Endothelial cell of umbilical vein (primary cell): ENCODE data around the gene STH. TPM values are rescaled to one million over a fixed set of nuclear protein-coding genes. Genes with fewer than 3 reads are reported as not detected.

Experiments
- BruUV-seq: library from RNA; stranded (reverse); fragments of 400-500 nt; replicated peaks from 2 replicates; lab custom pipeline; 2021; lab: Mats Ljungman, UMichigan
- CTCF ChIA-PET: fragments of 300-600, 350-600 bp; sonication (Branson Sonifier 250); formaldehyde crosslinking; loops from one replicate; lab custom pipeline; 2021; ENCODE audit warnings: antibody characterized with exemption, inconsistent platforms; lab: Charles Lee
- POLR2A ChIA-PET: fragments of 300-600, 350-600 bp; sonication (Branson Sonifier 250); formaldehyde crosslinking; loops from one replicate; lab custom pipeline; 2021; ENCODE audit warnings: antibody characterized with exemption, inconsistent platforms; lab: Charles Lee
- DNase-seq: peaks from one replicate; pipeline ENCODE4 v3.0.0-alpha.2; 2011; ENCODE audit warnings: low read depth, low spot score
- FAIRE-seq: peaks from 2 replicates; lab custom pipeline; 2011; peaks lifted over from hg19 to GRCh38; lab: Jason Lieb, UNC
- H2AFZ ChIP-seq: 2 replicates; pipeline ENCODE4 v1.6.0; 2012; ENCODE audit warnings: low read depth, low read length, control low read depth, inconsistent platforms
- H3K27ac ChIP-seq: 2 replicates; pipeline ENCODE4 v1.5.1; 2011; ENCODE audit warnings: low read depth, mild to moderate bottlenecking, control low read depth, low read length, moderate library complexity; ENCODE audit not compliant: insufficient read depth
- H3K27me3 ChIP-seq, 2 experiments: 2 replicates each; pipeline versions ENCODE4 v1.6.0 to v1.6.1; 2011; ENCODE audit warnings: low read length in 2 of 2, mixed read lengths in 1 of 2; ENCODE audit not compliant: control insufficient read depth in 2 of 2, insufficient read depth in 2 of 2
- H3K36me3 ChIP-seq, 2 experiments: 2 replicates in 1 of 2; 3 replicates in 1 of 2; pipeline ENCODE4 v1.5.1; 2011; ENCODE audit warnings: low read length in 2 of 2, mild to moderate bottlenecking in 1 of 2, moderate library complexity in 1 of 2; ENCODE audit not compliant: control insufficient read depth in 2 of 2, insufficient read depth in 2 of 2; ENCODE audit errors: extremely low read depth in 1 of 2
- H3K4me1 ChIP-seq: 3 replicates; pipeline ENCODE4 v1.5.1; 2011; ENCODE audit warnings: mild to moderate bottlenecking, low read length; ENCODE audit not compliant: control insufficient read depth, insufficient read depth; ENCODE audit errors: extremely low read depth
- H3K4me2 ChIP-seq: 2 replicates; pipeline ENCODE4 v1.6.1; 2011; ENCODE audit warnings: low read length, control low read depth, mixed read lengths; ENCODE audit not compliant: insufficient read depth
- H3K4me3 ChIP-seq, 3 experiments: fragments of 200-600 bp in 1 of 3; sonication (generic), shearing (Covaris generic) in 1 of 3; replicated peaks in 1 of 3; 2 replicates each; pipeline ENCODE4 v1.5.1; 2011 to 2016; ENCODE audit warnings: control low read depth in 3 of 3, low read length in 3 of 3, mild to moderate bottlenecking in 2 of 3, inconsistent platforms in 1 of 3, low read depth in 1 of 3, moderate library complexity in 1 of 3; ENCODE audit not compliant: insufficient read depth in 1 of 3
- H3K79me2 ChIP-seq: 2 replicates; pipeline ENCODE4 v1.6.0; 2012; ENCODE audit warnings: low read length, inconsistent platforms; ENCODE audit not compliant: control insufficient read depth, insufficient read depth
- H3K9ac ChIP-seq: replicated peaks from 2 replicates; pipeline ENCODE3; 2011; ENCODE audit warnings: low read length, control low read depth; ENCODE audit not compliant: insufficient read depth; ENCODE audit errors: extremely low read depth
- H3K9me1 ChIP-seq: replicated peaks from 3 replicates; pipeline ENCODE4 v1.6.0; 2011; ENCODE audit warnings: mild to moderate bottlenecking, low read length; ENCODE audit not compliant: control insufficient read depth, insufficient read depth; ENCODE audit errors: extremely low read depth
- H3K9me3 ChIP-seq: replicated peaks from 2 replicates; pipeline ENCODE4 v1.5.1; 2012; ENCODE audit warnings: low read length, inconsistent platforms; ENCODE audit not compliant: control insufficient read depth, insufficient read depth
- H4K20me1 ChIP-seq: replicated peaks from 2 replicates; pipeline ENCODE3; 2011; ENCODE audit warnings: mild to moderate bottlenecking, low read length; ENCODE audit not compliant: control insufficient read depth, insufficient read depth; ENCODE audit errors: extremely low read depth
- CTCF ChIP-seq, 2 donors: IDR thresholded peaks; 1 replicate in 1 of 2; 2 replicates in 1 of 2; pipeline ENCODE4 v1.5.1; 2011; ENCODE audit warnings: low read length in 2 of 2, mild to moderate bottlenecking in 2 of 2, moderate library complexity in 2 of 2, control low read depth in 1 of 2, inconsistent platforms in 1 of 2, low read depth in 1 of 2; ENCODE audit not compliant: insufficient read depth in 1 of 2; ENCODE audit errors: extremely low read depth in 1 of 2
- EZH2 ChIP-seq: IDR thresholded peaks from 2 replicates; pipeline ENCODE4 v1.6.1; 2012; ENCODE audit warnings: borderline replicate concordance, low read depth, mild to moderate bottlenecking, moderate library complexity, low read length, inconsistent platforms; ENCODE audit not compliant: severe bottlenecking
- FOS ChIP-seq: IDR thresholded peaks from 2 replicates; pipeline ENCODE4 v1.6.1; 2011; ENCODE audit warnings: mild to moderate bottlenecking, low read length, moderate library complexity, borderline replicate concordance; ENCODE audit not compliant: insufficient read depth
- GATA2 ChIP-seq: IDR thresholded peaks from 2 replicates; pipeline ENCODE4 v1.7.0; 2011; ENCODE audit warnings: low read depth, mild to moderate bottlenecking, moderate library complexity, mixed read lengths, low read length; ENCODE audit not compliant: insufficient read length, insufficient read depth
- JUN ChIP-seq: IDR thresholded peaks from 2 replicates; pipeline ENCODE4 v1.6.1; 2011; ENCODE audit warnings: borderline replicate concordance, low read depth; ENCODE audit not compliant: insufficient read length, insufficient read depth
- MAX ChIP-seq: IDR thresholded peaks from 2 replicates; pipeline ENCODE4 v1.6.1; 2011; ENCODE audit not compliant: insufficient read depth, insufficient read length
- MYC ChIP-seq: IDR thresholded peaks from one replicate; pipeline ENCODE4 v1.6.1; 2011; ENCODE audit warnings: mild to moderate bottlenecking, low read depth, low read length
- POLR2A ChIP-seq: IDR thresholded peaks from 2 replicates; pipeline ENCODE4 v1.6.1; 2012; ENCODE audit warnings: low read depth, mild to moderate bottlenecking, control low read depth, low read length
- POLR2AphosphoS5 ChIP-seq: IDR thresholded peaks from 2 replicates; pipeline ENCODE4 v1.6.1; 2012; ENCODE audit warnings: low read depth, mild to moderate bottlenecking, control low read depth, low read length, moderate library complexity; ENCODE audit not compliant: insufficient read depth
- dilution Hi-C: fragments of 300-500 bp; cut with MboI; formaldehyde crosslinking; loops from one replicate; pipeline ENCODE4 v1.15.0; 2019; ENCODE audit warnings: low sequenced_read_pairs; ENCODE audit not compliant: extremely low pct_ligation_motif_present
- intact Hi-C: fragments of 100-400 bp; cut with micrococcal nuclease; formaldehyde crosslinking; loops from one replicate; pipeline ENCODE4 v1.10.0; 2022
- polyA plus RNA-seq, 4 experiments: library from polyadenylated mRNA; depleted of rRNA in 3 of 4; stranded (reverse) in 3 of 4; unstranded in 1 of 4; fragments of >200 nt; gene quantifications; 2 replicates each; pipeline versions ENCODE4 v1.2.1 to v1.2.3, GENCODE V29; 2011 to 2012; ENCODE audit warnings: missing spikeins in 1 of 4
- total RNA-seq: library from RNA; stranded (reverse); gene quantifications from 2 replicates; pipeline ENCODE4 v1.2.3, GENCODE V29; 2021

The STH gene
- total and polyA plus RNA-seq, 2 donors (not counting 3 experiments of a cell fraction or from before 2014, with no cell fraction given): not detected

- Histone ChIP-seq H3K9me3 (no peaks in the 10 kb centered on the region), H3K4me3 (no peak overlapping the region), H3K9ac (no peak overlapping the region), H3K27me3 (peaks cover 0 to 2% of the 10 kb centered on the region in 2 experiments), H3K4me1 (no peaks in the 10 kb centered on the region), H2AFZ (no peak overlapping the region), H3K4me2 (no peak overlapping the region), H4K20me1 (no peaks in the 10 kb centered on the region), H3K9me1 (no peaks in the 10 kb centered on the region), H3K36me3 (no peaks in the 10 kb centered on the region), H3K79me2 (no peaks in the 10 kb centered on the region), H3K27ac (no peak overlapping the region)
- ChIA-PET POLR2A (no interaction called here), CTCF (interaction anchor here (1.1 kb wide), 1 partner anchor 35 kb away, joined by 4 read pairs; no protein-coding TSS in a partner anchor)
- BruUV-seq: no TSS peak
- TF ChIP-seq POLR2AphosphoS5 (no peak), POLR2A (no peak), MAX (no peak), GATA2 (no peak), EZH2 (no peak), MYC (no peak), CTCF (IDR thresholded peaks at IDR 0.05; ENCODE audit: extremely low read depth in 1 of 2, insufficient read depth in 1 of 2, low read depth in 1 of 2, low read length in 2 of 2) (no peak), FOS (no peak), JUN (no peak)
- no peak for FAIRE-seq
- intact Hi-C loops: no loop called here
- dilution Hi-C loops: no loop called here
- DNase-seq: no peak
Measured at GRCh38 chr17:45984368-45984767, 14.7 kb upstream of the STH start.
